ENCODE measurements around the gene CCDC185. TPM values are rescaled to one million over a fixed set of nuclear protein-coding genes. Genes with fewer than 3 reads are reported as not detected.

CCDC185 gene
- total and polyA plus RNA-seq, 2 experiments from 2014 or later = 0.56 TPM; not detected in 1

DNA sequence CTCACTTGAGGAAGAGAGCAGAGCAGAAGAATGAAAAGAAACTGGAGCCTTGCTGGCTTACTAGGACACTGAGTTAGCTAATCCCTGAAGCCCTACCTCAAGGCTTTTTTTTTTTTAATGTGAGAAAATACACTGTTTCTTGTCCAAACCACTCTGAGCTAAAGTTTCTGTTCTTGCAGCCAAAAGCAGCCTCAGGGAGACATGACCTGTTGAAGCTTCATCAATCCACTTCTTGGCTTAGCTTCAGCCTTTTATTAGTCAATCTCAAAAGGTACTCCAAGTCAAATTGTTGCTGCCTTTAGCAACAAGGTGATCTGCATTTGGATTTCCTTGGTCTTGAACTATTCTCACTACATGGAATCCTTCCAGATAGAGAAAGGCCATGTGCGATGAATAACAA is 33.7 kb downstream of the CCDC185 start:
- Mint-ChIP-seq H3K4me3 (no peak overlapping the region), H3K9me3 (no peaks in the 10 kb centered on the region; the same call in 2 of the 3 replicates), H3K27ac (no peak overlapping the region), H3K4me1 (no peaks in the 10 kb centered on the region), H3K27me3 (ENCODE audit: insufficient read depth, low read depth, poor library complexity) (no peaks in the 10 kb centered on the region), H3K36me3 (ENCODE audit: low read depth) (no peaks in the 10 kb centered on the region)
- Histone ChIP-seq H3F3A (replicated peaks; ENCODE audit: low read depth) (no peaks in the 10 kb centered on the region), H3K9me2 (ENCODE audit: insufficient read depth) (peaks cover 6% of the 10 kb centered on the region; the same call in 1 of the 2 replicates), H3K79me2 (replicated peaks; ENCODE audit: insufficient read depth) (no peaks in the 10 kb centered on the region), H3K4me3 (no peak overlapping the region), H3K27me3 (ENCODE audit: insufficient read depth) (no peaks in the 10 kb centered on the region), H3K36me3 (ENCODE audit: insufficient read depth) (no peaks in the 10 kb centered on the region), H3K4me2 (no peak overlapping the region), H4K20me1 (replicated peaks; ENCODE audit: insufficient read depth) (no peaks in the 10 kb centered on the region), H2AFZ (no peak overlapping the region; the same call in 1 of the 2 replicates), H3K27ac (ENCODE audit: low read depth) (no peak overlapping the region), H3K4me1 (ENCODE audit: insufficient read depth) (no peaks in the 10 kb centered on the region)
- TF ChIP-seq ZNF114 (CRISPR knock-in tag; IDR thresholded peaks at IDR 0.05) = no peak
- TF ChIP-seq, protein P1, sequence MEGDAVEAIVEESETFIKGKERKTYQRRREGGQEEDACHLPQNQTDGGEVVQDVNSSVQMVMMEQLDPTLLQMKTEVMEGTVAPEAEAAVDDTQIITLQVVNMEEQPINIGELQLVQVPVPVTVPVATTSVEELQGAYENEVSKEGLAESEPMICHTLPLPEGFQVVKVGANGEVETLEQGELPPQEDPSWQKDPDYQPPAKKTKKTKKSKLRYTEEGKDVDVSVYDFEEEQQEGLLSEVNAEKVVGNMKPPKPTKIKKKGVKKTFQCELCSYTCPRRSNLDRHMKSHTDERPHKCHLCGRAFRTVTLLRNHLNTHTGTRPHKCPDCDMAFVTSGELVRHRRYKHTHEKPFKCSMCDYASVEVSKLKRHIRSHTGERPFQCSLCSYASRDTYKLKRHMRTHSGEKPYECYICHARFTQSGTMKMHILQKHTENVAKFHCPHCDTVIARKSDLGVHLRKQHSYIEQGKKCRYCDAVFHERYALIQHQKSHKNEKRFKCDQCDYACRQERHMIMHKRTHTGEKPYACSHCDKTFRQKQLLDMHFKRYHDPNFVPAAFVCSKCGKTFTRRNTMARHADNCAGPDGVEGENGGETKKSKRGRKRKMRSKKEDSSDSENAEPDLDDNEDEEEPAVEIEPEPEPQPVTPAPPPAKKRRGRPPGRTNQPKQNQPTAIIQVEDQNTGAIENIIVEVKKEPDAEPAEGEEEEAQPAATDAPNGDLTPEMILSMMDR (conservative IDR thresholded peaks at IDR 0.05; ENCODE audit: low read depth in 2 of 2) = no peak
- TF ChIP-seq, protein P2, sequence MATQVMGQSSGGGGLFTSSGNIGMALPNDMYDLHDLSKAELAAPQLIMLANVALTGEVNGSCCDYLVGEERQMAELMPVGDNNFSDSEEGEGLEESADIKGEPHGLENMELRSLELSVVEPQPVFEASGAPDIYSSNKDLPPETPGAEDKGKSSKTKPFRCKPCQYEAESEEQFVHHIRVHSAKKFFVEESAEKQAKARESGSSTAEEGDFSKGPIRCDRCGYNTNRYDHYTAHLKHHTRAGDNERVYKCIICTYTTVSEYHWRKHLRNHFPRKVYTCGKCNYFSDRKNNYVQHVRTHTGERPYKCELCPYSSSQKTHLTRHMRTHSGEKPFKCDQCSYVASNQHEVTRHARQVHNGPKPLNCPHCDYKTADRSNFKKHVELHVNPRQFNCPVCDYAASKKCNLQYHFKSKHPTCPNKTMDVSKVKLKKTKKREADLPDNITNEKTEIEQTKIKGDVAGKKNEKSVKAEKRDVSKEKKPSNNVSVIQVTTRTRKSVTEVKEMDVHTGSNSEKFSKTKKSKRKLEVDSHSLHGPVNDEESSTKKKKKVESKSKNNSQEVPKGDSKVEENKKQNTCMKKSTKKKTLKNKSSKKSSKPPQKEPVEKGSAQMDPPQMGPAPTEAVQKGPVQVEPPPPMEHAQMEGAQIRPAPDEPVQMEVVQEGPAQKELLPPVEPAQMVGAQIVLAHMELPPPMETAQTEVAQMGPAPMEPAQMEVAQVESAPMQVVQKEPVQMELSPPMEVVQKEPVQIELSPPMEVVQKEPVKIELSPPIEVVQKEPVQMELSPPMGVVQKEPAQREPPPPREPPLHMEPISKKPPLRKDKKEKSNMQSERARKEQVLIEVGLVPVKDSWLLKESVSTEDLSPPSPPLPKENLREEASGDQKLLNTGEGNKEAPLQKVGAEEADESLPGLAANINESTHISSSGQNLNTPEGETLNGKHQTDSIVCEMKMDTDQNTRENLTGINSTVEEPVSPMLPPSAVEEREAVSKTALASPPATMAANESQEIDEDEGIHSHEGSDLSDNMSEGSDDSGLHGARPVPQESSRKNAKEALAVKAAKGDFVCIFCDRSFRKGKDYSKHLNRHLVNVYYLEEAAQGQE (IDR thresholded peaks at IDR 0.05; ENCODE audit: unreplicated experiment) = no peak
- TF ChIP-seq, protein P3, sequence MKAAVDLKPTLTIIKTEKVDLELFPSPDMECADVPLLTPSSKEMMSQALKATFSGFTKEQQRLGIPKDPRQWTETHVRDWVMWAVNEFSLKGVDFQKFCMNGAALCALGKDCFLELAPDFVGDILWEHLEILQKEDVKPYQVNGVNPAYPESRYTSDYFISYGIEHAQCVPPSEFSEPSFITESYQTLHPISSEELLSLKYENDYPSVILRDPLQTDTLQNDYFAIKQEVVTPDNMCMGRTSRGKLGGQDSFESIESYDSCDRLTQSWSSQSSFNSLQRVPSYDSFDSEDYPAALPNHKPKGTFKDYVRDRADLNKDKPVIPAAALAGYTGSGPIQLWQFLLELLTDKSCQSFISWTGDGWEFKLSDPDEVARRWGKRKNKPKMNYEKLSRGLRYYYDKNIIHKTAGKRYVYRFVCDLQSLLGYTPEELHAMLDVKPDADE (IDR thresholded peaks at IDR 0.05) = no peak
- ATAC-seq (no peak), DNase-seq (ENCODE audit: low spot score) (no peak)

- no peaks in the 10 kb centered on the region for H3K79me2 ChIP-seq (replicated peaks; ENCODE audit: insufficient read depth)
- H3K4me1 ChIP-seq (ENCODE audit: insufficient read depth) = no peaks in the 10 kb centered on the region
- no peak overlapping the region for H2AFZ ChIP-seq
- no peaks in the 10 kb centered on the region for H3F3A ChIP-seq (replicated peaks; ENCODE audit: low read depth)
- Mint-ChIP-seq H3K9me3 (no peaks in the 10 kb centered on the region; the same call in 2 of the 3 replicates), H3K4me1 (no peaks in the 10 kb centered on the region), H3K36me3 (ENCODE audit: low read depth) (no peaks in the 10 kb centered on the region), H3K27ac (no peak overlapping the region), H3K4me3 (no peak overlapping the region), H3K27me3 (ENCODE audit: insufficient read depth, low read depth, poor library complexity) (no peaks in the 10 kb centered on the region)
- TF ChIP-seq NANOG (IDR thresholded peaks at IDR 0.05; ENCODE audit: borderline replicate concordance) = no peak
- H3K27ac ChIP-seq (ENCODE audit: low read depth) = no peak overlapping the region
- DNase-seq (ENCODE audit: low spot score) (no peak), ATAC-seq (no peak)
- no peak overlapping the region for H3K4me2 ChIP-seq
- no peaks in the 10 kb centered on the region for H4K20me1 ChIP-seq (replicated peaks; ENCODE audit: insufficient read depth)
- no peaks in the 10 kb centered on the region for H3K36me3 ChIP-seq (ENCODE audit: insufficient read depth)
- H3K27me3 ChIP-seq (ENCODE audit: insufficient read depth) = no peaks in the 10 kb centered on the region
- H3K4me3 ChIP-seq = no peak overlapping the region
- H3K9me2 ChIP-seq (ENCODE audit: insufficient read depth) = peaks cover 6% of the 10 kb centered on the region; the same call in 1 of the 2 replicates
These were observed 36.1 kb downstream of the CCDC185 start for GRCh38 chr1:223429313-223429731.

Measured in GM23338 (cell line).